OCI-LY1 (cell line): ENCODE results near the gene USP2.

Source experiments
- CTCF ChIP-seq: fragments of 200-600 bp; sonication (generic), shearing (Covaris generic); IDR thresholded peaks from 2 replicates; pipeline ENCODE4 v1.5.1; 2017; ENCODE audit warnings: mild to moderate bottlenecking, antibody characterized with exemption, low read length, moderate library complexity, mixed read lengths
- EZH2 ChIP-seq: fragments of 200-600 bp; sonication (generic), shearing (Covaris generic); IDR thresholded peaks from 2 replicates; pipeline ENCODE4 v1.8.0; 2017; ENCODE audit warnings: borderline replicate concordance, mixed run types, mild to moderate bottlenecking, antibody characterized with exemption, low read length, moderate library complexity, mixed read lengths

GRCh38 chr11:119361056-119361787 lies 20.3 kb downstream of the USP2 start:
- no peak for TF ChIP-seq CTCF
- no peak for TF ChIP-seq EZH2
